ENCODE data around the gene NRM.
"Not testable (repeated sequence)": the region's sequence is repeated elsewhere in the genome, so short reads cannot be mapped to it uniquely, and the experiment has no call there.

The NRM gene

DNA sequence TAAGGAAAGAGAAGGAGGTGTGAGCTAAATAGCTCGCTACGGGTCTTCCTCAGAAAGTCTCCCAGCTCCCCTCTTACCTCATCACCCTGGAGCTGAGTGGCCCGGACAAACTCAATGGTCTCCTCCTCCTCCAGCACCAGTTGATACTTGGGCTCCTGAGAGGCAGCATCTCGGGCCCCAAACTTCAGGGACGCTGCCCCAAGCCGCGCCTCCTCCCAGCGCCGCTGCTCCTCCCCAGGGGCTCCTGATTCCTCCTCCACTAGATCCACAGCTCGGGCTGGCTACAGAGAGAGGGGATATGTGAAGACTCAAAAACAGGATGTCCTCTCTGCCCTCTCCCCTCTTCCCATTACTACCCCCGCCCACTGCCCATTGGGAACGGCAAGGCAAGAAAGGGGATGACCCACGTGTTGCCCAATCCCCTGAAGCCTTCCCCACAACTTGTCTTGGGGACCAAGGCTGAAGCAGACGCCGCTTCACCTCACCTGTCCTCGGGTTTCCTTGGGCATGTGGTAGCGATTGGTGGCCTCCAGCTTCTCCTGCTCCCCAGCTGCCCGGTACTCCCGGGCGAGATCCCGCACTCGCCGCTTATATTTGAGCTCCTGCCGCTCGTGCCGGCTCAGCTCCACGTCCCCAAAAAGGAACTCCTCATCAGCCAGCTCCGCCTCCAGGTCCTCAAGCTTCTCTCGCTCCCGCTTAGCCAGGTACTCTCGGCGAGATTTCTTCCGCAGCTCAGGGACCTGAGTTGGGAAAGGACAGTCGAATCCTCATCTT, 25.6 kb downstream of the NRM start:
- no peak for DNase-seq

DNA sequence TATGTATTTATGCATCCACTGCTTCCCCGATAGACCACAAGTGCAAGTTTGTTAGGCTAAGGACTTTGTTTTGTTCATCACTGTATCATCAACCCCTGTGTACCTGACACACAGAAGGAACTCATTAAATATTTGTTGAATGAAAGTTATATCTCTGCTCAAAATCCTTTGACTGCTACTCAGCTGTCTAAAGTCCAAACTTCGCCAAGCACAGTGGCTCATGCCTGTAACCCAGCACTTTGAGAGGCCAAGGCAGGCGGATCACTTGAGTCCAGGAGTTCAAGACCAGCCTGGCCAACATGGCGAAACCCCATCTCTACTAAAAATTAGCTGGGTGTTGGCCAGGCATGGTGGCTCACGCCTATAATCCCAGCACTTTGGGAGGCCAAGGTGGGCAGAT, 32.9 kb downstream of the NRM start:
- DNase-seq: not testable (repeated sequence)

- no peak for DNase-seq
Measured at GRCh38 chr6:30657454-30657853, 33.3 kb downstream of the NRM start.

GRCh38 chr6:30656513-30656912, 34.3 kb downstream of the NRM start:
- no peak for DNase-seq

DNA sequence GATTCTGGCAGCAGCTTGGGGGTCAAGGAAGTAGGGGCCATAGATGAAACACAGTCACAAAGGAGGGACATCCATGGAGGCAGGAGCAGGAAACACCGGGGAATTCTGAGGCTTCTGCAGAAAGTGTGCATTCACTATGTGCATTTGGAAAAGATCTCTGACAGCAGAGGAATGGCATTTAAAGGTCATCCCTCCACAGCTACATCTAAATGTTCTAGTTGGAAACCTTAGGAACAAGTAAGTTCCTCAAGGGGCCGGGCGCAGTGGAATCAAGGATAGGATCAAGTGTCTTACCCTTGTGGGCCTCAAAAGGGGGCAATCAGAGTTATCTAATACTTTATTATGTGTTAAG, 35.1 kb downstream of the NRM start:
- no peak for DNase-seq

GRCh38 chr6:30654798-30655742, 35.7 kb downstream of the NRM start:
- DNase-seq: no peak

- no peak for DNase-seq
Measured at GRCh38 chr6:30651143-30651542, 39.6 kb downstream of the NRM start.

- peak; percentile 96 for DNase-seq
Measured at GRCh38 chr6:30647242-30648116, 43.3 kb downstream of the NRM start.

DNA sequence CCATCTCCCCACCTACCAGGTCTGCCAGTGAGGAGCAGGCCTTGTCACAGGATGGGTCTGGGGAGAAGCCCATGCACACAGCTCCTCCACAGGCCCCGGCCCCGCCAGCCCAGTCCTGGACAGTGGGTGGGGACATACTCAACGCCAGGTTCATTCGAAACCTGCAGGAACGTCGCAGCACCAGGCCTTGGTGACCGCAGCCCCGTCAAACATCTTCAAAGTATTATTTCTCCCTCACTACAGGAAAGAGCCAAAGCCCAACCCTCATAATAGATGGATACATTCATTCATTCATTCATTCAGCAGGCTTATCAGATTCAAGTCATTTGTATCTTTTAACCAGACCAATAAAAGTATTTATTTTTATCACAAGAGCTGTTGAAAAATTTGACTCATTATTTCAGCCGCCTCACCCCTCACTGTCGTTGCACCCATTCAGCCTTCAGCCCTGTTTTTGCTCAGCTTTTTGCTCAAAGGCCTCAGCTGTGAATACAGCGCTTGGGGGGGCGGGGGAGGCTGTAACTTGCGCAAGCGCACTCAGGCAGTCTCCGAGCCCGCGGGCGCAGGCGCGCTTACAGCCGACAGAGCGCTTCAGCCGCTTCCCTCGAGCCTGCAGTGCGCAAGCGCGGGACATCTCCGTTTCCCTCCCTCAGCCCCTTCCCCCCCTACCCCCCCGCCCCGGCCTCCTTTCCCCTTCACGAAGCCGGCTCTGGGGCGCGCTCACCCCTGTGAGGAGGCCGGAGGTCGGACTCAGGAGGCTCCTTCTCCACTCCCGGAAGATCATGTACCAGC, 44.1 kb downstream of the NRM start, which contains the start of gene C6orf136:
Gene C6orf136 (plus strand): TSS at position 684 of the 792 bp plus-strand sequence. CDS start 99 bp downstream, at position 783.
- DNase-seq: peak; percentile 97

DNA sequence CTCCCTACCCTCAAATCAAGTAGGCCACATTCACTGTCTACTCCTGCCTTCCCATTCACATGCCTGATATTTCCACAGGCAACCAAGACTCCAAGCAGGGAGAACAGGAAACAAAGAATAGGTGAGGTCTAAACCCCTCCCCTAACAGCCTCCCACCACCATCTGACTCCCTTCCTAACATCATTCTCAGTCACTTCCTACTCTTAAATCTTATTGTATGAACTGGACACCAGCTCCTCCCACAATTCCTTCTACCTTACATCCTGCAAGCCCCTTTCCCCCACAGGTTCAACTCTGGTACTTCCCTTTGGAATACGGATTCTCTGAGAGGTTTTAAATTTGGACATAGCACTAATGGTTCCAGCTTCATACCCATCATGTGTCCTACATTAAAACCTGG, 44.8 kb downstream of the NRM start:
- no peak for DNase-seq

DNA sequence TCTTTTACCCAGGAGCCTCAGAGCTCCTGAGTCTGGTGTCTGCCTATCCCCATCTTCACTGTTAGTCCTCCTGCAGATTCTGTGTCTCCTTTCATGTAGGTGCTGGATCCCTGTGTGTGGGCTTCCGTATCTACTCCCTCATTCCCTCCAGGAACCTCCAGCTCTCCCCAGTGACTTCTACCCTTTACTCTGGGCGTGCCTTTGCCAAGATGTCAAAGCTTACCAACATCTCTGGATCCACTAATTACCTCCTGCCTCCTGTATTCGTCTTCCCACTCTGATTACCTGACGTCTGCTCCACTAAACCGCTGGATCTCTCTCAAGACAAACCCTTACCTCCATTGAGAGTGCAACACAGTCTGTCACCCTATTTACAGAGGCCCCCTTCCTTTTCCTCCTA, 46.0 kb downstream of the NRM start:
- DNase-seq: no peak

DNA sequence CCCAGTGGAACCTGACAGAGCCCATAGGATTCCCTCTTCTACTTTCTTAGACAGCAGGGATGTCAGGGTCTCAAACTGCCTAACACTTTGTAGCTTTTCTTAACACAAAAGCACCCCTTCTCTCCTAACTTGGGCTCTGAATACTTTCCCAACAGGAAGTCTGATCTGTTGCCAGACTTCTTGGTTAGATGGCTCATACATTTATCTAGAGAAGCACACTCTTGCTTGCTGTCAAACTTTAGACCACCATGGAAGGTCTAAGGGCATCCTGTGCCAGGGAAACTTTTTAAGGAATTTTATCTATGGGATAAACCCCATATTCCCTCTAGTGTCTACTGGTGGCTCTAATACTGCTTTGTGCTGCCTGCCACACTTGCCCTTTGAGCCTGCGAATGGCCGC, 47.1 kb downstream of the NRM start:
- no peak for DNase-seq

DNA sequence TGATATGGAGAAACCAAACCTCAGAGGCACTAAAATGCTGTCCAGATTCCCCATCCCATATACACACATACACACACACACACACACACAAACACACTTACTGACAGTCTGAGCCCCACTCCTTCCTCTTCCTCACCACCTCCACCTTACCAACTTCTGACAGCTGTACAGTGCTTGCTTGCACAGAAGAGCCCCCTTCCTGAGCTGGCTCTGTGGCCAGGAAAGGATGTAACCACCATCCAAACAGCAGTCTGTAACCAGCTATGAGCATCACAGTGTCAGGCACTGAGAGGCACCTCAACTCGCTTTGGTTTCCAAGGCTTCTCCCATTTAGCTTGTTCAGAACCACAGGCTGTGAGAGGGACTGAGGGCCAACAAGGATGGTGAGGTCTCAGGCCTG, 49.7 kb downstream of the NRM start:
- DNase-seq: no peak

- no peak for DNase-seq
Measured at GRCh38 chr6:30640481-30640880, 50.3 kb downstream of the NRM start.

Measured in eye (tissue), 1 donor.